Left lung (tissue), 10 donors: ENCODE measurements around the gene GATB. TPM values are rescaled to one million over a fixed set of nuclear protein-coding genes. Genes with fewer than 3 reads are reported as not detected.

ENCODE experiments used
- ATAC-seq: fragments of 200-7000 bp; cut with Tn5 transposase; one replicate; pipeline ENCODE4 v1.9.1; 2020; ENCODE audit warnings: moderate library complexity
- DNase-seq, 4 donors: peaks; one replicate each; pipeline ENCODE4 v3.0.0-alpha.2; 2013 to 2020
- H3K27ac ChIP-seq, 2 donors: fragments of 200-600 bp; sonication (generic) in 1 of 2; one replicate each; pipeline versions ENCODE4 v1.5.0 to v1.8.0; 2020 to 2021
- H3K27me3 ChIP-seq, 2 donors: fragments of 200-600 bp; sonication (generic) in 1 of 2; one replicate each; pipeline versions ENCODE4 v1.5.0 to v1.8.0; 2020 to 2021
- H3K36me3 ChIP-seq, 2 donors: fragments of 200-600 bp; sonication (generic) in 1 of 2; one replicate each; pipeline versions ENCODE4 v1.5.0 to v1.8.0; 2020 to 2021
- H3K4me1 ChIP-seq, 2 donors: fragments of 200-600 bp; one replicate each; pipeline ENCODE4 v1.8.0; 2021
- H3K4me3 ChIP-seq, 2 donors: fragments of 200-600 bp; sonication (generic) in 1 of 2; one replicate each; pipeline versions ENCODE4 v1.5.0 to v1.8.0; 2020 to 2021; ENCODE audit warnings: mild to moderate bottlenecking in 1 of 2
- H3K9me3 ChIP-seq, 2 donors: fragments of 200-600 bp; sonication (generic) in 1 of 2; one replicate each; pipeline versions ENCODE4 v1.5.0 to v1.8.0; 2020 to 2021
- CTCF ChIP-seq, 2 donors: fragments of 200-600 bp; sonication (generic) in 1 of 2; IDR thresholded peaks; one replicate each; pipeline versions ENCODE4 v1.5.0 to v1.8.0; 2021; ENCODE audit warnings: antibody characterized with exemption in 2 of 2
- intact Hi-C, 2 donors: fragments of 100-400 bp; cut with DNase I; formaldehyde crosslinking; loops; one replicate each; pipeline versions ENCODE4 v1.11.2 to v1.14.2; 2022
- polyA plus RNA-seq, 6 donors: library from polyadenylated mRNA; unstranded; fragments of 120-200 nt; gene quantifications; one replicate each; pipeline ENCODE4 v1.2.1, GENCODE V29; 2013; ENCODE audit not compliant: insufficient read length in 6 of 6
- total RNA-seq, 2 donors: library from RNA; stranded (reverse); fragmentation: NEBNext Ultra II Directional; extraction: Animal tissue kit (Norgen Biotek cat#: 25700); gene quantifications; one replicate each; pipeline ENCODE4 v1.2.1, GENCODE V29; 2021
- donor health status: DM: no; HTN: yes; CAD: no.
- donor health status: DM: no; HTN: no; CAD: no.

Gene GATB
- total and polyA plus RNA-seq, 8 donors = 12.9 to 22.2 (median 18.8) TPM

GRCh38 chr4:151666501-151666900 is 94.3 kb downstream of the GATB start:
- no peaks in the 10 kb centered on the region for H3K36me3 ChIP-seq

GRCh38 chr4:151665785-151666127 is 95.1 kb downstream of the GATB start:
- H3K27ac ChIP-seq = no peak overlapping the region
- no peaks in the 10 kb centered on the region for H3K36me3 ChIP-seq
- H3K4me3 ChIP-seq = no peak overlapping the region
- no peaks in the 10 kb centered on the region for H3K9me3 ChIP-seq
- no peak for DNase-seq
- intact Hi-C loops = no loop called here
- no peaks in the 10 kb centered on the region for H3K27me3 ChIP-seq
- TF ChIP-seq CTCF (IDR thresholded peaks at IDR 0.05) = no peak
- ATAC-seq = no peak
- no peaks in the 10 kb centered on the region for H3K4me1 ChIP-seq

More at GRCh38 chr4:151666501-151666900, 94.3 kb downstream of the GATB start:
- ATAC-seq (no peak), DNase-seq (no peak)
- Histone ChIP-seq H3K27ac (no peak overlapping the region), H3K4me3 (no peak overlapping the region), H3K4me1 (no peaks in the 10 kb centered on the region), H3K27me3 (no peaks in the 10 kb centered on the region), H3K9me3 (no peaks in the 10 kb centered on the region)
- no peak for TF ChIP-seq CTCF (IDR thresholded peaks at IDR 0.05)
- intact Hi-C loops = no loop called here

GRCh38 chr4:151665022-151665784 is 95.6 kb downstream of the GATB start:
- no peaks in the 10 kb centered on the region for H3K27me3 ChIP-seq
- DNase-seq (no peak), ATAC-seq (no peak)
- intact Hi-C loops = no loop called here
- no peaks in the 10 kb centered on the region for H3K4me1 ChIP-seq
- no peaks in the 10 kb centered on the region for H3K36me3 ChIP-seq
- no peak overlapping the region for H3K27ac ChIP-seq
- H3K4me3 ChIP-seq = no peak overlapping the region
- no peak for TF ChIP-seq CTCF (IDR thresholded peaks at IDR 0.05)
- no peaks in the 10 kb centered on the region for H3K9me3 ChIP-seq

- no peak overlapping the region for H3K27ac ChIP-seq
- no peaks in the 10 kb centered on the region for H3K9me3 ChIP-seq
- no peak overlapping the region for H3K4me3 ChIP-seq
- DNase-seq (no peak), ATAC-seq (no peak)
- H3K4me1 ChIP-seq = no peaks in the 10 kb centered on the region
- no peaks in the 10 kb centered on the region for H3K27me3 ChIP-seq
- no peak for TF ChIP-seq CTCF (IDR thresholded peaks at IDR 0.05)
- no peaks in the 10 kb centered on the region for H3K36me3 ChIP-seq
- intact Hi-C loops = no loop called here
Observed at GRCh38 chr4:151664289-151664688, 96.5 kb downstream of the GATB start.

GRCh38 chr4:151663109-151663508 is 97.7 kb downstream of the GATB start:
- Histone ChIP-seq H3K9me3 (no peaks in the 10 kb centered on the region), H3K27me3 (no peaks in the 10 kb centered on the region), H3K4me1 (no peaks in the 10 kb centered on the region), H3K27ac (no peak overlapping the region), H3K36me3 (no peaks in the 10 kb centered on the region), H3K4me3 (no peak overlapping the region)
- DNase-seq = no peak
- no peak for TF ChIP-seq CTCF (IDR thresholded peaks at IDR 0.05)
- intact Hi-C loops = no loop called here
- ATAC-seq = no peak
